ENCODE data around the gene C1QB.

C1QB gene

DNA sequence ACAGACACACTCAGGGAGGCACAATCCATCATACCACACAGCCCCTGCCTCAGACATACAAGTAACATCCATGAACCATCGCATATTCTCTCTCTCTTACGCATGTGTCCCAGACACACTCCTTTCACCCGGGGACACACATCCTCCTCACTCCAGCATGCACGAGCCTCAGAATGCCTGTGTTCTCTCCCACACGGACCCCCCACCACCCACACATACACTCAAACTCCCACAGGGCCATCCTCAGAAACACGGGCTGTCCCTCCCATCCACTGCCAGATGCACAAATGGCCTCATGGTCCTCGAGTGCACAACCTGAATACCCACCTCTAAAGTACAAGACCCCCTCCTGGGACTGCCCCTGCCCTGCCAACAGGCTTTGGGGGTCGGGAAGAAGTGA is 11.8 kb upstream of the C1QB start:
- FAIRE-seq = no peak
- TF ChIP-seq POLR2A (IDR thresholded peaks at IDR 0.05; ENCODE audit: low read depth, low read length) = no peak
- no peak for TF ChIP-seq PAX5 (IDR thresholded peaks at IDR 0.05; ENCODE audit: insufficient read depth, low read length, severe bottlenecking)
- no peak for TF ChIP-seq POLR2AphosphoS5 (IDR thresholded peaks at IDR 0.05; ENCODE audit: low read depth, low read length)
- no peak for TF ChIP-seq TAF1 (IDR thresholded peaks at IDR 0.05; ENCODE audit: low read depth, low read length)
- no peak for TF ChIP-seq POU2F2 (IDR thresholded peaks at IDR 0.05; ENCODE audit: low read depth, low read length)
- no peak for TF ChIP-seq SPI1 (IDR thresholded peaks at IDR 0.05; ENCODE audit: low read depth, low read length)
- DNase-seq (ENCODE audit: insufficient read length, low spot score) = no peak

DNA sequence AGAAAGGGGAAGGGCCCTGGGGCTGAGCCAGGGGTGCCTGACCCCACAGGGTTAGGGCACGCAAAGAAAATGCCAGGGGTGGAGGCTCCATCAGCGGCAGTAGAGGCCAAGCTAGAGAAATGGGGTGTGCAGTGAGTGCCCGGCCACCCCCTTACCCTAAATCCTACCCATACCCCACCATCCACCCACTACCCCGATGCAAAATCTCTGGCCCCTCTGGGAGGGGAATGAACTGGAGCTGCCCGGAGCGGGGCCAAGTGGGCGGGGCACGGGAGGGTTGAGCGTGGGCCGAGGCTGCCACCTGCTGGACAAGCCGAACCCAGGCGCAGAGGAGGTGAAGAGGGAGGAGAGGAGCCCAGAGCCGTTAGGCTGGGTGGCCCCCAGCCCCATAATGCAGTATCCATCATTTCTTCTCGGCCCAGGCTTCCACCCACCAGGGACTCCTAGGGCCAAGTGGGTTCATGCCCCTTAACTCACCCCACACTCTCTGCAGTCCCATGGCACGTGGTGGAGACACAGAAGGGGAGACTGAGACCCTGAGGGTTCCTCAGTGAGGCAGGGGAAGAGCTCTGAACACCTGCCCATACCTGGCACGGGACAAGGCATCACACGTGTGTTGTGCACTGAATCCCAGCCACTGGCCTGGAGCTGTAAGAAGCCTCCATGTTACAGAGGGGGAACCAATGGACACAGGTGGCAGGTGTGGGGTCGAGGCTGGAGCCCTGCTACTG is 11.0 kb upstream of the C1QB start:
- TF ChIP-seq SPI1 (IDR thresholded peaks at IDR 0.05; ENCODE audit: low read depth, low read length) (no peak), PAX5 (IDR thresholded peaks at IDR 0.05; ENCODE audit: insufficient read depth, low read length, severe bottlenecking) (no peak), POU2F2 (IDR thresholded peaks at IDR 0.05; ENCODE audit: low read depth, low read length) (no peak), POLR2A (IDR thresholded peaks at IDR 0.05; ENCODE audit: low read depth, low read length) (no peak), POLR2AphosphoS5 (IDR thresholded peaks at IDR 0.05; ENCODE audit: low read depth, low read length) (no peak), TAF1 (IDR thresholded peaks at IDR 0.05; ENCODE audit: low read depth, low read length) (no peak)
- DNase-seq (ENCODE audit: insufficient read length, low spot score) (peak; percentile 89), FAIRE-seq (peak; percentile 84)

DNA sequence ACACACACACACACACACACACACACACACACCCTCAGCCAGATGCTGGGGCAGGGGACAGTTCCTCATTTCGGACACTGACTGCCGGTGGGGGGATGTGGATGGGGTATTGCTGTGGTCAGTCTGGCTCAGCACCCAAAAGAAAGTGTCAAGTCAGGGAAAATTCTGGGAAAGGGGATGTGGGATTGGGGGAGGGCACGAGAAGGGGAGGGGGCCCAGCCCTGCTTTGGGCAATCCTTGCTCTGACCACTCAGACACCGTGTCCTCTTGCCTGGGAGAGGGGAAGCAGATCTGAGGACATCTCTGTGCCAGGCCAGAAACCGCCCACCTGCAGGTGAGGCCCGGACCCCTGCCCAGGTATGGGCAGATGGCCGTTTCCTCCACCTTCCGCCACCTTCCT is 9.7 kb upstream of the C1QB start, which contains the start of gene C1QC:
Gene C1QC, plus strand, starts transcription at position 253 of the 400 bp plus-strand sequence. CDS start 391 bp downstream, outside the sequence.
- TF ChIP-seq POLR2A (IDR thresholded peaks at IDR 0.05; ENCODE audit: low read depth, low read length) (no peak), TAF1 (IDR thresholded peaks at IDR 0.05; ENCODE audit: low read depth, low read length) (no peak), SPI1 (IDR thresholded peaks at IDR 0.05; ENCODE audit: low read depth, low read length) (peak; percentile 28; the same call in 1 of the 2 replicates)
- no peak for FAIRE-seq
- no peak for DNase-seq (ENCODE audit: insufficient read length, low spot score)

DNA sequence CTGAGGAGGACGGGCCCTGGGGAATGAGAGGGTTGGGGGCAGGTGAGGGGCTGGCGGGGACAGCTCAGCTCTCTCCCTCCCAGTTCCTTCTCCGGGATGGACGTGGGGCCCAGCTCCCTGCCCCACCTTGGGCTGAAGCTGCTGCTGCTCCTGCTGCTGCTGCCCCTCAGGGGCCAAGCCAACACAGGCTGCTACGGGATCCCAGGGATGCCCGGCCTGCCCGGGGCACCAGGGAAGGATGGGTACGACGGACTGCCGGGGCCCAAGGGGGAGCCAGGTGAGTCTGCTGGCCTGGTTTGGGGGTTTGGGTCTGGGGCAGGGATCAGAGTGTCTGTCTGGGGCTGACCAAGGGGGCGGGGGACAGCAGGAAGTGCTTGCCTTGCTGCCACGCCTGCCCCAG is 9.1 kb upstream of the C1QB start:
- TF ChIP-seq POU2F2 (IDR thresholded peaks at IDR 0.05; ENCODE audit: low read depth, low read length) = no peak
- no peak for TF ChIP-seq PAX5 (IDR thresholded peaks at IDR 0.05; ENCODE audit: insufficient read depth, low read length, severe bottlenecking)
- TF ChIP-seq TAF1 (IDR thresholded peaks at IDR 0.05; ENCODE audit: low read depth, low read length) = no peak
- TF ChIP-seq POLR2A (IDR thresholded peaks at IDR 0.05; ENCODE audit: low read depth, low read length) = no peak
- TF ChIP-seq SPI1 (IDR thresholded peaks at IDR 0.05; ENCODE audit: low read depth, low read length) = no peak
- TF ChIP-seq POLR2AphosphoS5 (IDR thresholded peaks at IDR 0.05; ENCODE audit: low read depth, low read length) = no peak
- DNase-seq (ENCODE audit: insufficient read length, low spot score) (no peak), FAIRE-seq (no peak)

DNA sequence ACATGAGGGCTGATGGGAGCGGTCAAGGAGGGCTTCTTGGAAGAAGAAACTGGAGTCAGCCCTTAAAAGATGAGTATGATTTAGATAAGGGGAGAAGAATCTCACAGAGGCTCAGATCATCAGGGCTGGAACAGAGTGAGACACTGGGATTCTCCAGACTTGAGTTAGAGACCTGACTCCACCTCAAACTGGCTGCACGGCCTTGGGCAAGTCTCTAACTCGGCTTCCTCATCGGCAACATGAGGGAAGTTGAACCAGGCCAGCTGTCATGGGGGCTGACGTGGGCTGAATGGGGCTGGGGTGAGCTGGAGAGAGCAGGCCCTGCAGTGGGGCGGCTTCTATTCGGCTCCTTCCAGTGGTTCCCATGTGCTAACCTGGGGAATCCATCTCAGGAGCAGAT is 7.1 kb upstream of the C1QB start:
- TF ChIP-seq POU2F2 (IDR thresholded peaks at IDR 0.05; ENCODE audit: low read depth, low read length) = no peak
- TF ChIP-seq PAX5 (IDR thresholded peaks at IDR 0.05; ENCODE audit: insufficient read depth, low read length, severe bottlenecking) = no peak
- TF ChIP-seq POLR2AphosphoS5 (IDR thresholded peaks at IDR 0.05; ENCODE audit: low read depth, low read length) = no peak
- no peak for TF ChIP-seq SPI1 (IDR thresholded peaks at IDR 0.05; ENCODE audit: low read depth, low read length)
- TF ChIP-seq POLR2A (IDR thresholded peaks at IDR 0.05; ENCODE audit: low read depth, low read length) = no peak
- TF ChIP-seq TAF1 (IDR thresholded peaks at IDR 0.05; ENCODE audit: low read depth, low read length) = no peak
- FAIRE-seq (no peak), DNase-seq (ENCODE audit: insufficient read length, low spot score) (no peak)

DNA sequence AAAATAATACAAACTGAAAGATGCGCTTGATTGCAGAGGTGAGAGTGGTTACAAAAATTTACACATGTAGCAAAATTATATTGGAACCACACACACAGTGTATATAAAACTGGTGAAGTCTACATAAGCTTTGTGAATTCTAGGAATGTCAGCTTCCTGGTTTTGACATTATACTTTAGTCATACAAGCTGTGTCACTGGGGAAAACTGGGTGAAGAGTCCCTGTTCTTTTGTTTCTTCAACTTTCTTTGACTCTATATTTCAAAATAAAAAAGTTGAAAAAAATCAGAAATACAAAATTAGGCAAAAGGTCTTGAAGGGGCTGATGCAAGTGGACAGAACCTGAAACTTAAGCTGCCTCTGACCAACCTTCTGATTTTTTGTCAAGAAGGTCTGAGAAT is 6.7 kb upstream of the C1QB start:
- DNase-seq (ENCODE audit: insufficient read length, low spot score) (no peak), FAIRE-seq (no peak)
- TF ChIP-seq POLR2A (IDR thresholded peaks at IDR 0.05; ENCODE audit: low read depth, low read length) = no peak
- no peak for TF ChIP-seq TAF1 (IDR thresholded peaks at IDR 0.05; ENCODE audit: low read depth, low read length)

DNA sequence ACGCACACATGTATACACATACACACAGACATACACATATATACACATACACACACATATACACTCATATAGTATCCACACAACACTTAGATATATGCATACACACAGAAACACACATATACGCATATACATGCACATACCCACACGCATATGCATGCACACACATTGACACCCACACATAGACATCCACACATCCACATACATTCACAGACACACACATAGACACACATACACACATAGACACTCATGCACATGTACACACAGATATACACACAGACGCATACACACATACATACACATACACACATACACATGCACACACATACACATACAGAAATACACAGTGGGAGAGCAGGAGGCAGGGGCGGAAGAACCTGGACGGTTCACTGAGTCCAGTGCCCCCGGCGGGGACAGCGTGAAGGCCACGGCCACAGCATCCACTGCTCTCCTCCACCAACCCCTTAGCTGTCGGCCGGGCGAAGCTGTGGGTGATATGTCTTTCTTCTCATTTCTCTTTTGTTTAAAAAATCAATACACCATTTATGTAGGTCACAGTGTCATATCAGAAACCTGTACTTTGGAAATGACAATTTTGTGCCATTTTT is 2.8 kb upstream of the C1QB start:
- FAIRE-seq (no peak), DNase-seq (ENCODE audit: insufficient read length, low spot score) (no peak)
- TF ChIP-seq SPI1 (IDR thresholded peaks at IDR 0.05; ENCODE audit: low read depth, low read length) = no peak
- no peak for TF ChIP-seq PAX5 (IDR thresholded peaks at IDR 0.05; ENCODE audit: insufficient read depth, low read length, severe bottlenecking)
- no peak for TF ChIP-seq POU2F2 (IDR thresholded peaks at IDR 0.05; ENCODE audit: low read depth, low read length)
- TF ChIP-seq TAF1 (IDR thresholded peaks at IDR 0.05; ENCODE audit: low read depth, low read length) = no peak
- TF ChIP-seq POLR2AphosphoS5 (IDR thresholded peaks at IDR 0.05; ENCODE audit: low read depth, low read length) = no peak
- TF ChIP-seq POLR2A (IDR thresholded peaks at IDR 0.05; ENCODE audit: low read depth, low read length) = no peak

DNA sequence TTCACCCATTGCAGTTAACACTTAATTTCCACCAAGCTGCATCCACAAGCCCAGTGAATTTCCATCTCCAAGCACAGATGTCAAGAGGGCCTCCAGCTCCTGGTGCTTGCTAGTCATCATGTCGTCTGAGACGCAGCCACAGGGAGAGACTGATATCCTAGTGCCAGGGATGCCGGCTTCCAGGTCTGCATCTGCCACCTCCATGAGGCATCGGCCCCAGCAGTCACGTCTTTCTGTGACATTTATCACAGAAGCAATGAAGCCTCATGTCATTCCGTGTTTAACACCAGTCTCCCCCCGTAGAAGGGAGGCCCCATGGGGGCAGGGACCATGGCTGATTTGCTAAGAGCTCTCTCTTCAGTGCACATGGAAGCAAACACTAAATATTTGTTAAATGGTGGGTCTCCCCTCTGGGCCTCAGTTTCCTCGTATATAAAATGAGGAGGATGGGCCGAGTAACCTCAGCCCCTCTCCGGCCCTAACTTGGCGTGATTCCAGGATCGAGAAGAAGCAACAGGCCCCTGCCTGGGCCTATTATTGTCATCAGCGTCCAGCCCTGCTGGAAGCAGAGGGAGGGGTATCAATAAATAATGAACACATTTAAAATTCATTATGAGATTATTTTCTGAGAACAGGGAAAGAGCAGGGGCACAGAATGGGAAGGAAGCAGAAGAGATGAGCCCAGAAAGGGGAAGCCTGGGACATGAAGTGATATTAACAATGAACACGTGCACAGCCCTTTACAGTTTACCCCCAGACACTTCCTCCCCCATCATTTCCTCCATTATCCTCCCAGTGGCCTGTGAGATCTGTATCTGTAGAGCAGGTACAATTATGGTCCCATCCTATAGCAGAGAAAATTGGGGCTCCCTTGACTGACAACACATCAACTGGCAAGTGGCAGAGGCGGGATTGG is 837 bp upstream of the C1QB start:
- TF ChIP-seq POLR2A (IDR thresholded peaks at IDR 0.05; ENCODE audit: low read depth, low read length) = no peak
- no peak for TF ChIP-seq POU2F2 (IDR thresholded peaks at IDR 0.05; ENCODE audit: low read depth, low read length)
- TF ChIP-seq SPI1 (IDR thresholded peaks at IDR 0.05; ENCODE audit: low read depth, low read length) = no peak
- no peak for TF ChIP-seq PAX5 (IDR thresholded peaks at IDR 0.05; ENCODE audit: insufficient read depth, low read length, severe bottlenecking)
- TF ChIP-seq TAF1 (IDR thresholded peaks at IDR 0.05; ENCODE audit: low read depth, low read length) = no peak
- no peak for TF ChIP-seq POLR2AphosphoS5 (IDR thresholded peaks at IDR 0.05; ENCODE audit: low read depth, low read length)
- DNase-seq (ENCODE audit: insufficient read length, low spot score) = no peak
- FAIRE-seq = no peak

DNA sequence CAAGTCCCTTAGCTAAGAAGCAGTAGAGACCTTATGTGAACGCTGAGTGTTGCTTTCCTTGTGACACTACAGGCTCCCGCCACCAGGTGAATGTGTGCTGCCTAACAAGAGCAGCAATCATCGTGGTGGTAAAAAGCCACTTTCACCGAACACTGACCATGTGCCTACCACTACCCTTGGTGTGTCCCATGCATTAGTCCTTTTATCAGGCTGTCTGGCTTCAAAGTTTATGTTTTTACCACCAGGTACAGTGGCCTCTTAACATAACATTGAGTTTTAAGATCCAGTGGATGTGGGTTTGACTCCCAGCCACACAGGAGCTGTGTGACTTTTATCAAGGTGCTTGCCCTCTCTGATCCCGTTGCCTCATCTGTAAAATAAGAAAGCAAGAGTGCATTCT is 1.7 kb downstream of the C1QB start:
- TF ChIP-seq POU2F2 (IDR thresholded peaks at IDR 0.05; ENCODE audit: low read depth, low read length) (no peak), SPI1 (IDR thresholded peaks at IDR 0.05; ENCODE audit: low read depth, low read length) (no peak), TAF1 (IDR thresholded peaks at IDR 0.05; ENCODE audit: low read depth, low read length) (no peak), PAX5 (IDR thresholded peaks at IDR 0.05; ENCODE audit: insufficient read depth, low read length, severe bottlenecking) (no peak), POLR2AphosphoS5 (IDR thresholded peaks at IDR 0.05; ENCODE audit: low read depth, low read length) (no peak), POLR2A (IDR thresholded peaks at IDR 0.05; ENCODE audit: low read depth, low read length) (no peak)
- FAIRE-seq = no peak
- DNase-seq (ENCODE audit: insufficient read length, low spot score) = no peak
